ENCODE measurements around the gene KDM8.

Gene KDM8

GRCh38 chr16:27216297-27216885, 13.1 kb downstream of the KDM8 start:
- DNase-seq (ENCODE audit: low read depth), result no peak

DNA sequence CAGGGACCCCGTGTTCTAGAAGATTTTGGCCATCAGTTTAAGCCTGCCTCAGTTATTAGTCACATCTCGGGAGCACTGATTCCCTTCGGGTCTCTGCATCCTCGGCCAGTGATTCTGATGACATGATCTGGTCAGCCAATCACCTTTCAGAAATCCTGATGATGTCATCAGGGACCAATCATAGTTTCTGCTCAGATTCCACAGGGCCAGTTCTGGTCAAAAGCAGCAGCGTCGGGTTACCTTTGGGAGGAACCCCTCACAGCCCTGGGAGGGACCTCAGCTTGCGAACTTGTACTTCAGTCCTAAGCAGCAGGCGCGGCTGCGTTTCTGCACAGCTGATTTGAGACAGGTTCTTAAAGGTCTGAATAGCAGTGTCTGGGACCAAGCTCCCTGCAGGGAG, 13.9 kb downstream of the KDM8 start:
- DNase-seq (ENCODE audit: low read depth), result no peak

GRCh38 chr16:27218756-27219155, 15.4 kb downstream of the KDM8 start:
- no peak for DNase-seq (ENCODE audit: low read depth)

- no peak for DNase-seq (ENCODE audit: low read depth)
Measured at GRCh38 chr16:27219161-27219560, 15.8 kb downstream of the KDM8 start.

- no peak for DNase-seq (ENCODE audit: low read depth)
Measured at GRCh38 chr16:27220120-27220519, 16.8 kb downstream of the KDM8 start.

DNA sequence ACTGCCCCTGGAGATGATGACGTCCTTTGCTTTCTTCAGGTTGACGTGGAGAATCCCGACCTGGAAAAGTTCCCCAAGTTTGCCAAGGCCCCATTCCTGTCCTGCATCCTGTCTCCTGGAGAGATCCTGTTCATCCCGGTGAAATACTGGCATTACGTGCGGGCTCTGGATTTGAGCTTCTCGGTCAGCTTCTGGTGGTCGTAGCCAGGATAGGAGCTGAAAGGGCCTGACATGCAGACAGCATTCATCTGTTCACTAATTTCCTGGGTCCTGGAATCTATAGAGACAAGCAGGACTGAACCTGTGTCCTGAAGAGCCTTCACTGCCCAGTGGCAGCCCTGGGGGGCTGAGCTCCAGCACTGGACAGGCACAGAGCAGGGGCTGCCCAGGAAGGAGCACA, 17.2 kb downstream of the KDM8 start:
- DNase-seq (ENCODE audit: low read depth), result no peak

DNA sequence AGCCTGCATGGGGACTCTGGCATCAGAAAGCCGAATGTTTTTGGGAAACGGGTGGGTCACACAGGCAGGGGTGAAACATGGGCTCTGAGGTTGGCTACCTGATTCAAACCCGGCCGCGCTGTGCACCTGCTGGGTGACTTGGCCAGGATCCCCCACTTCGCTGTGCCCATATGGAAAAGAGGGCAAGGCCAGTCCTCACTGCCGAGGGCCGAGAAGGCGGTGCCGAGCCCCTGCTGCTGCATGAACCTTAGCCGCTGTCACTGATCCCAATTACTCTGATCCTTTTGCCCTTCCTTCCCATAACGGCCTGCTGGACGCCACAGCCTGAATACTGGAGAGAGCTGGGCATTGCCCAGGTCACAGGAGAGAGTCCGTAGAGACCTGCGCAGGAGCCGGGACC, 17.7 kb downstream of the KDM8 start:
- DNase-seq (ENCODE audit: low read depth), result no peak

GRCh38 chr16:27221576-27222248, 18.4 kb downstream of the KDM8 start:
- no peak for DNase-seq (ENCODE audit: low read depth)

- no peak for DNase-seq (ENCODE audit: low read depth)
Measured at GRCh38 chr16:27222249-27223225, 19.2 kb downstream of the KDM8 start.

DNA sequence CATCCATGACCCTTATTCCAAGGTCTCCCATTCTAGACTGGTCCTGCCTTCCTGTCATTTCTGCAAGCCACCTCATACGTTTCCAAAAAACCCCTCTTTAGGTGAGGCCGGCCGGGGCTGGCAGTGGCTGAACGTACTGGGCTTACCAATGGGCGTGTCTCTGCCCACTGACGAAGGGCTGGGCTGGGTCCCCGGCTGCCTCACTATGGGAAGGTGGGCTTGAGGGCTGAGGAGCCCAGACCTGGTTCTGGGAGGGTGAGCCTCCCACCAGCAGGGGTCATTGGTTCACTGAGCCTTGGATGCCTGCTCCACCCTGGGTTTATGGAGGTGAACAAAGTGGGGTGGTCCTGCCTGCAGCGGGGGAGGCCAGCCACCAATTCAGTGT, 19.9 kb downstream of the KDM8 start:
- no peak for DNase-seq (ENCODE audit: low read depth)

DNA sequence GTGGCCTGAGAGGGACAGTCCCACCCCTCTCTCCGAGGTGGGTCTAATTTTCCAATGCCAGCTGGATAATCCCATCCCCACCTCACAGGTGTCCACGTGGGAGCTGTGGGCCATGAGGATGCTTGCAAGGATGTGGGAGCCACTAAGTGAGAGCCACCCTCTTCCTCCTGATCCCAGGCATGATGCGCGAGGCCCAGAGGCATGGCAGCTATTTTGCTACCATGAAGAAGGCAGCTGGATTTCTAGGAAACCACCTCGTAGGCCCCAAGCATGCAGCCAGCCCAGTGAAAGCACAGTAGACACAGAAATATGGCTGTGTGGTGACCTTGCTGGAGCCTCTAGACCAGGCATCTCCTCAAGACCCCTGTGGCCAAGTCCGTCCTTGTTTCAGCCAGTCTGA, 20.4 kb downstream of the KDM8 start:
- no peak for DNase-seq (ENCODE audit: low read depth)

GRCh38 chr16:27224271-27224737, 21.0 kb downstream of the KDM8 start:
- DNase-seq (ENCODE audit: low read depth), result no peak

GRCh38 chr16:27224741-27225300, 21.5 kb downstream of the KDM8 start:
- no peak for DNase-seq (ENCODE audit: low read depth)

DNA sequence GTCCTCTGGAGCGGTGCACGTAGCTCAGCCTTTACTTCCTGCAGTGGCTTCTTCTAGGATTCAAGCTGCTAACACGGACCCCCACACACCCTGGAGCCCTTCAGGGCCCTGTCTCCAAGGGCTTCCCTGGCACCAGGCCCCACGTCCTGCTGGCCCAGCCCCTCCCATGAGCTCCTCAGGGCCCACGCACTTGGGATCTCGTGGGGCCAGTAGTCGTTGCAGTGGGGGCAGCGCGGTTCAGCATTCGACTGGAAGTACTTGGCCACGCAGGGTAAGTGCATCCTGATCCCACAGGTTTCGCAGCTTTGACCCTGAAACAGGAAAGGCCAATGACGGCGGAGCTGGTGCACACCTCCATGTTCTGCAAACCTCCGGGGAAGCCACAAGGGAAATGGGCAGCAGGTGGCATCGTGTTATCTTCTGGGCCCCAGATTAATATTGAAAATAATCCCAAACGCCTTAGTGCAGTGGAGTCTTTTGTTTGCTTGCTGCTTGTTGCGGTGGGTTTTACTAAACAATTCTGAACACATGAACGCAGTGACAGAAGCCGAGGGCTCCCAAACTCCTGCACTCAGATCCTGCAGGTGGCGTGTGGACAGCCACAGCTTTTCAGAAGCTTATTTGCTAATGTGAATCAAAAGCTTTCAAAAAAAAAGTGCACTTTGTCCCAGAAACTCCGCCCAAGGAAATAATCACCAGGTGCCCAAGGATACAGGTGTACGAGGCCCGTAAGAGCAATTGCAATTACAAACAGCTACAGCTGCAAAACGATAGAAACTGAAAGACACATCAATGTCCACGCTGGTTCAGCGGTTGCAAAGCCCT, 22.4 kb downstream of the KDM8 start:
- DNase-seq (ENCODE audit: low read depth), result no peak

- DNase-seq (ENCODE audit: low read depth), result no peak
Measured at GRCh38 chr16:27226476-27226875, 23.1 kb downstream of the KDM8 start.

DNA sequence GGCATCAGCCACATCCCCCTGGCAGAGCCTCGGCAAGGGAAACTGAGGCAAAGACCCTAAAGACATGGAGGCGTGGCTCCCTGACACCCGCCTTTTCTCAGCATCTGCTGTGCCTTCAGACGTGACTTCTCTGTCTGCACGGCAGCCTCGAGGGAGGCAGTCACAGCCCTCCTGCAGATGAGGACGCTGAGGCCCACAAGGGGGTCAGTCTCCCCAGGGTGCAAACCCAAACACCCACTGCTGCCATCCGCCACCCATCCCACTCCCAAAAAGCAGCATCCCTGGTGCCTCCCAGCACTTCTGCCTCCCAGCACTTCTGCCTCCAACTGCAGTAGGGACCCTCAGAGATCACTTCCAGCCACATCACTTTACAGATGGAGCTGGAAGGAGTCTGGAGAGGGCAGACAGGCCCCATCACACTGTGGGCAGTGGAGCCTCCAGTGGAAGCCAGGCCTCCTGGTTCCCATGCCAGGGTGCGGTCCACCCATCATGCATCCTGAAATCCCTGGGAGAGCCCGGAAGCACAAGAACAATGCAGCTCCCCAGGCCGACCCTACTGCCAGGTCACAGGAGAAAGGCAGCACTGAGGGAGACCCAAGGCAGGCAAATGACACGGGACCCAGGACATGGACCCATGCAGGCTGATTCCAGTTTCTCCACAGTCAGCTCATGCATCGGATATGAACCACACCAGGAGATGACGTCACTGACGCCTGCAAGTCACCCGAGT, 23.8 kb downstream of the KDM8 start:
- DNase-seq (ENCODE audit: low read depth), result no peak

DNA sequence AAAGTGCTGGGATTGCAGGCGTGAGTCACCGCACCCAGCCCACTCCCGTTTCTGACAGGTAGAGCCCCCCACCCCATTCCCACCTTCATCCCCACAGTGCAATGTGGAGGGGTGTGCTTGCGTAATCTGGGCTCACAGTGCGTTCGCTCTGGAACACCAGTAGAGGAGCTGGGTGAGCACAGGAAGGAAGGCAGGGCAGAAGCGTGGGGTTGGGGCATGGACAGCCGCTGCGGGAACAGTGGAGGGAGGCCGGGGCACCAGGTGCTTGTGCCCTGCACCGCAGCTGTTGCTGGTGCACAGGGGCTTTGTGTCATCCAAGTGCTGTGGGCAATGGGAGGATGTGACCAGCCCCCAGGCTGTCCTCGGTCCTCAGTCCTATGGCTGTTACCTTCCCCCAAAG, 24.7 kb downstream of the KDM8 start:
- DNase-seq (ENCODE audit: low read depth), result no peak

DNA sequence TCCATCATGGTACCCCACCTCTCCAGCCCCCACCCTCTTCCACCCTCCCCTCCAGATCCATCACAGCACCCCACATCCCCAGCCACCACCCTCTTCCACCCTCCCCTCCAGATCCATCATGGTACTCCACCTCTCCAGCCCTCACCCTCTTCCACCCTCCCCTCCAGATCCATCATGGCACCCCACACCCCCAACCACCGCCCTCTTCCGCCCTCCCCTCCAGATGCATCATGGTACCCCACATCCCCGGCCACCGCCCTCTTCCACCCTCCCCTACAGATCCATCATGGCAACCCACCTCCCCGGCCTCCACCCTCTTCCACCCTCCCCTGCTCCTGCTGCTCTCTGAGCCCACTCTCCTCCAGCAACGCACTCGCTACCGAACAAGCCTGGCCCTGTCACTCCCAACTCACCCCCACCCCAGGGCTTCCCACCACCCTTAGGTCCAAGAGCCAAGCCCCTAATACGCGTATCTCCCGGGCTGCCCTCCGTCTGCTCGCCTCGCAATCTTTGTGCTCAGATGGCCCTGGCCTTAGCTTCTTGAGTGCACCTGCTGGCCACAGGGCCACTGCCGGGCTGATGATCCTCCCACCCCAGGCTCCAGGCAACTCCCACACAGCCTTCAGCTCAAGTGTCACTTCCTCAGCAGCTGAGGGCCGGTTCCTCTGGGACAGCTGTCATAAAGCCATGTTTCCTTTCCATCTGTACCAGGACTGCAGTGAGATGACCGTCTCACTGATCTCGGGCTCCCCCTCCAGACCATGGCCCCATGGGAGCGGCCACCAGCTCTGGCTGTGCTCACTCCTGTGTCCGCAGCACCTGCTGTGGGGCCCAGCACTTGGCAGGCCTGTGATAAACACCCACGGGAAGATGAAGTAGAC, 25.5 kb downstream of the KDM8 start:
- DNase-seq (ENCODE audit: low read depth), result no peak

DNA sequence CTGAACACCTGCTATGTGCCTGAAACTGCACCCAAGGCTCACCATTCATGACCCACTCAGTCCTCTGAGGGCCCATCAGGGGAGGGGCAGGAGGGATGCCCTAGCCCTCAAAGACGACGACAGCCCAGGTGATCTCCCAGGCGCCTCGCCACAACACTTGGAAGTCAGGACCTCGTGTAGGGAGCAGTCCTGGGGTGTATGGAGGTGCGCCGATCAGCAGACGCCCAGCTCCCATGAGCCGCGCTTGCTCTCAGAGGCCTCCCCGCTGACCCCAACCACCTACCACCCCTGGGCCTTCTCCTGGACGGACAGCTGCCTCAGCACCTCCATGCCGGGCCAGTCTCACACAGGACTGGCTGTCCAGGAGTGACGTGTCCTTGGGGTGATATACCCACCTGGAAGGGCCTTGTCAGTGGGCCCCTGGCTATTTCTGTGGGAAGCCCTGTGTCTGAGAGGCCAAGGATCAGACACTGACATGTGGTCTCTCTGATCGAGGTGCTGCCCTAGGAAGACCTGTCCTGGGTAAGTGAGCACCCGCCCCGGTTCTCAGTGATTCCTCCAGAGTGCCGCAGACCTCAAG, 26.7 kb downstream of the KDM8 start:
- no peak for DNase-seq (ENCODE audit: low read depth)

- no peak for DNase-seq (ENCODE audit: low read depth)
Measured at GRCh38 chr16:27230562-27231001, 27.3 kb downstream of the KDM8 start.

Data from HS-5 (cell line).